Fibroblast of villous mesenchyme (primary cell): ENCODE data around the gene LCN1. TPM values are rescaled to one million over a fixed set of nuclear protein-coding genes. Genes with fewer than 3 reads are reported as not detected.

Experiments used
- DNase-seq: peaks from one replicate; pipeline ENCODE4 v3.0.0-alpha.2; 2010; ENCODE audit warnings: low read depth
- H3K4me3 ChIP-seq: 2 replicates; pipeline ENCODE4 v1.5.1; 2011; ENCODE audit warnings: low read depth, mild to moderate bottlenecking, low read length
- total RNA-seq: library from RNA; depleted of rRNA; stranded (reverse); fragments of >200 nt; gene quantifications from 2 replicates; pipeline ENCODE4 v1.2.3, GENCODE V29; 2012
- TF ChIP-seq, protein P1 (sequence below): IDR thresholded peaks from 2 replicates; pipeline ENCODE4 v1.5.1; 2012; ENCODE audit warnings: low read depth, mild to moderate bottlenecking, low read length; ENCODE audit not compliant: insufficient read depth

The LCN1 gene
- total RNA-seq, 1 donor: not detected

DNA sequence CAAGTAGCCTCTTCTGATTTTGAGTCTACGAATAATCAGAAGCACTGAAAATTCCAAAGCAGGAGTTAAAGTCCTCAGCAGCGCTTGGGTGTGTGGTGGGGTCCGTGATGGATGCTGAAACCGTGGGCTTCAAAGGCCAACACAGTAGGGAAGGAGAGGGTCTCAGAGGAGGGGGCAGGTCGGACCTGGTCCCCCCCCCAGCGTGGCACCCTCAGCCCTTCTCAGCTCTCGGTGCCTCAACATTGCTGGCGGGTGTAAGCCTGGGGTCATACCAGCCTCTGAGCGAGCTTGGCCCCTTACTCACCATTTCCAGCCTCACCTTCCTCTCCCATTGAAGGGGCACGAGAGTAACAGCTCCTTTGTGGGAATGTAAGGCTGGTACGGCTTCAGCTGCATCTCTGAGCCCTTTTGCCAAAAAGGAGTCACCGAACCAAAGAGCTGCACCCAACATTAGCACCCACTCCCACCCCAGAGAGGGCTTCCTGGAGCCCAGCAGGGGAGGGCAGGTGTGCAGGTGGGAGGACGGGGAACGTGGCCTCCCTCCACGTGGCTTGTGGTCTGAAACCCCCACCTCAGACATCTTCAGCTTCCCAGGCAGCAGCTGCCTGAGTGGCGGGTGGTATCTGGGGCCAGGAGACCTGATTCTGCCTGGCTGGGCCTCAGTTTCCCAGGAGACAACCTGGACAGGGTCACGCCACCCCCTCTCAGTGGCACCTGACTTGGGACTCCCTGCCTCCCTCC, 6.7 kb upstream of the LCN1 start:
- H3K4me3 ChIP-seq: no peak overlapping the region
- no peak for DNase-seq
- TF ChIP-seq, protein P1, sequence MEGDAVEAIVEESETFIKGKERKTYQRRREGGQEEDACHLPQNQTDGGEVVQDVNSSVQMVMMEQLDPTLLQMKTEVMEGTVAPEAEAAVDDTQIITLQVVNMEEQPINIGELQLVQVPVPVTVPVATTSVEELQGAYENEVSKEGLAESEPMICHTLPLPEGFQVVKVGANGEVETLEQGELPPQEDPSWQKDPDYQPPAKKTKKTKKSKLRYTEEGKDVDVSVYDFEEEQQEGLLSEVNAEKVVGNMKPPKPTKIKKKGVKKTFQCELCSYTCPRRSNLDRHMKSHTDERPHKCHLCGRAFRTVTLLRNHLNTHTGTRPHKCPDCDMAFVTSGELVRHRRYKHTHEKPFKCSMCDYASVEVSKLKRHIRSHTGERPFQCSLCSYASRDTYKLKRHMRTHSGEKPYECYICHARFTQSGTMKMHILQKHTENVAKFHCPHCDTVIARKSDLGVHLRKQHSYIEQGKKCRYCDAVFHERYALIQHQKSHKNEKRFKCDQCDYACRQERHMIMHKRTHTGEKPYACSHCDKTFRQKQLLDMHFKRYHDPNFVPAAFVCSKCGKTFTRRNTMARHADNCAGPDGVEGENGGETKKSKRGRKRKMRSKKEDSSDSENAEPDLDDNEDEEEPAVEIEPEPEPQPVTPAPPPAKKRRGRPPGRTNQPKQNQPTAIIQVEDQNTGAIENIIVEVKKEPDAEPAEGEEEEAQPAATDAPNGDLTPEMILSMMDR: no peak

GRCh38 chr9:135515083-135515951, 5.9 kb upstream of the LCN1 start:
- TF ChIP-seq, protein P1: no peak
- DNase-seq: no peak
- no peak overlapping the region for H3K4me3 ChIP-seq

GRCh38 chr9:135516132-135516860, 4.9 kb upstream of the LCN1 start:
- DNase-seq: no peak
- no peak overlapping the region for H3K4me3 ChIP-seq
- TF ChIP-seq, protein P1: no peak

DNA sequence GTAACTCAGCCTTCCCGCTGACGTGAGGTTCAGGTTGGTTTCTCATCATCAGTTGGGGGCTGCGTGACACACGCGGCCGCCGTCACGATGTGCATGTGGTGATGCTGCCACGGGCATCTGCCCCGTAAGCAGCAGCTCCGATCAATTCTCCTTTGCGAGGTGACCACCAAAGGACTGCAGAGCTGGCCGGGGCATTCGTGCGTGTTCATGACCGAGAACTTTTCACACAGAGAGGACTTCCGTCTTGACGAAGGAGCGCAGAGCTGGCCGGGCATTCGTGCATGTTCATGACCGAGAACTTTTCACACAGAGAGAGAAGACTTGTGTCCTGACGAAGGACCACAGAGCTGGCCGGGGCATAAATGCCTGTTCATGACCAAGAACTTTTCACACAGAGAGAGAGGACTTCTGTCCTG, 3.8 kb upstream of the LCN1 start:
- TF ChIP-seq, protein P1: no peak
- no peak for DNase-seq
- no peak overlapping the region for H3K4me3 ChIP-seq

GRCh38 chr9:135519179-135519971, 1.9 kb upstream of the LCN1 start:
- TF ChIP-seq, protein P1: no peak
- no peak for DNase-seq
- H3K4me3 ChIP-seq: no peak overlapping the region

DNA sequence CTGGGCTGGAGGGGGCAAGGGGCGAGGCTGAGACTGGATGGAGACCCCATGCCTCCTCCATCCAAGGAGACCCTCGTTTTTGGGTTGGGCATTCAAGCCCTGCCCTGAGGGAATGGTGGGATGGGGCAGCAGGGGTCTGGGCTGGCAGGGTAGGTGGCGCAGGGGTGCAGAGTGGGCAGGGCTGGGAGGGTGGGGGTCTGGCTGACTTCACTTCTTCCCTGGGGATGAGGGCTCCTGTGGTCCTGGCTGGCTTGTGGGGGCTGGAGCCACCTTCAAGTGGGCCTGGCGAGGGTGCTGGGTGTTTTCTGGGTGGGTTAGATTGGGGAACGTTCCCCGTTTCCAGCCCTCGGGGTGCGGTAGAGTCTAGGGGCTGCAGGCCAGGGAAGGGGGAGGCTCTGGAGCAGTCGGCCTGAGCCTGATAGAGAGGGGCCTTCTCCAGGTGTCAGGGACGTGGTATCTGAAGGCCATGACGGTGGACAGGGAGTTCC, 412 bp downstream of the LCN1 start:
- TF ChIP-seq, protein P1: no peak
- no peak for DNase-seq
- H3K4me3 ChIP-seq: no peak overlapping the region
